Measurements from ENCODE around the gene DUOXA1.

The DUOXA1 gene

GRCh38 chr15:45138814-45139765, 9.4 kb upstream of the DUOXA1 start (continued):
- no peak for TF ChIP-seq CREB5 (CRISPR knock-in tag; IDR thresholded peaks at IDR 0.05; ENCODE audit: low read depth)
- TF ChIP-seq TOX (CRISPR knock-in tag; IDR thresholded peaks at IDR 0.05; ENCODE audit: borderline replicate concordance) = no peak
- TF ChIP-seq PPARA (CRISPR knock-in tag; IDR thresholded peaks at IDR 0.05; ENCODE audit: borderline replicate concordance) = no peak
- TF ChIP-seq GLIS3 (CRISPR knock-in tag; IDR thresholded peaks at IDR 0.05) = no peak
- TF ChIP-seq POU6F1 (CRISPR knock-in tag; IDR thresholded peaks at IDR 0.05; ENCODE audit: borderline replicate concordance, low read depth) = no peak
- TF ChIP-seq, protein P1, sequence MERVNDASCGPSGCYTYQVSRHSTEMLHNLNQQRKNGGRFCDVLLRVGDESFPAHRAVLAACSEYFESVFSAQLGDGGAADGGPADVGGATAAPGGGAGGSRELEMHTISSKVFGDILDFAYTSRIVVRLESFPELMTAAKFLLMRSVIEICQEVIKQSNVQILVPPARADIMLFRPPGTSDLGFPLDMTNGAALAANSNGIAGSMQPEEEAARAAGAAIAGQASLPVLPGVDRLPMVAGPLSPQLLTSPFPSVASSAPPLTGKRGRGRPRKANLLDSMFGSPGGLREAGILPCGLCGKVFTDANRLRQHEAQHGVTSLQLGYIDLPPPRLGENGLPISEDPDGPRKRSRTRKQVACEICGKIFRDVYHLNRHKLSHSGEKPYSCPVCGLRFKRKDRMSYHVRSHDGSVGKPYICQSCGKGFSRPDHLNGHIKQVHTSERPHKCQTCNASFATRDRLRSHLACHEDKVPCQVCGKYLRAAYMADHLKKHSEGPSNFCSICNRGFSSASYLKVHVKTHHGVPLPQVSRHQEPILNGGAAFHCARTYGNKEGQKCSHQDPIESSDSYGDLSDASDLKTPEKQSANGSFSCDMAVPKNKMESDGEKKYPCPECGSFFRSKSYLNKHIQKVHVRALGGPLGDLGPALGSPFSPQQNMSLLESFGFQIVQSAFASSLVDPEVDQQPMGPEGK (CRISPR knock-in tag; IDR thresholded peaks at IDR 0.05; ENCODE audit: borderline replicate concordance) = no peak
- TF ChIP-seq ESRRG (CRISPR knock-in tag; IDR thresholded peaks at IDR 0.05) = no peak

DNA sequence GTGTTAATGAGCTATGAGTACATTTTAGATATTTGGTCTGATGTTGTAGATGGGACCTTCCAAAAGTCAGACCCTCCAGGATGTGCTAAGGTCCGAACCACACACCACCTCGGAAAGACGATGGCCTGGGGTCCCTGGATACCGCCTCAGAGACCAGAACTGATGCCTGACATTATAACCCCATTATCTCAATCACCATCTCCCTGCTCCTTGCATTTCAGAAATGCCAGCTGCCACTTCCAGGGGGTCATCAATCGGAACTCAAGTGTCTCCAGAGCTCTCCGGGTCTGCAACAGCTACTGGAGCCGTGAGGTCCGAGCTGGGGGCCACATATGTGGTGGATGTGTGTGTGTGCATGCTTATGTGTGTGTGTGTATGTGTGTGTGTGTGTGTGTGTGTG, 8.0 kb upstream of the DUOXA1 start:
- TF ChIP-seq POU6F1 (CRISPR knock-in tag; IDR thresholded peaks at IDR 0.05; ENCODE audit: borderline replicate concordance, low read depth) (no peak), ZNF70 (CRISPR knock-in tag; IDR thresholded peaks at IDR 0.05) (no peak), GLIS3 (CRISPR knock-in tag; IDR thresholded peaks at IDR 0.05) (no peak), CREB5 (CRISPR knock-in tag; IDR thresholded peaks at IDR 0.05; ENCODE audit: low read depth) (no peak), SNAI2 (CRISPR knock-in tag; IDR thresholded peaks at IDR 0.05) (no peak), BACH2 (CRISPR knock-in tag; IDR thresholded peaks at IDR 0.05; ENCODE audit: borderline replicate concordance) (no peak), TCF4 (CRISPR knock-in tag; IDR thresholded peaks at IDR 0.05; ENCODE audit: borderline replicate concordance) (no peak), ZC3H10 (CRISPR knock-in tag; IDR thresholded peaks at IDR 0.05) (no peak)
- TF ChIP-seq, protein P2, sequence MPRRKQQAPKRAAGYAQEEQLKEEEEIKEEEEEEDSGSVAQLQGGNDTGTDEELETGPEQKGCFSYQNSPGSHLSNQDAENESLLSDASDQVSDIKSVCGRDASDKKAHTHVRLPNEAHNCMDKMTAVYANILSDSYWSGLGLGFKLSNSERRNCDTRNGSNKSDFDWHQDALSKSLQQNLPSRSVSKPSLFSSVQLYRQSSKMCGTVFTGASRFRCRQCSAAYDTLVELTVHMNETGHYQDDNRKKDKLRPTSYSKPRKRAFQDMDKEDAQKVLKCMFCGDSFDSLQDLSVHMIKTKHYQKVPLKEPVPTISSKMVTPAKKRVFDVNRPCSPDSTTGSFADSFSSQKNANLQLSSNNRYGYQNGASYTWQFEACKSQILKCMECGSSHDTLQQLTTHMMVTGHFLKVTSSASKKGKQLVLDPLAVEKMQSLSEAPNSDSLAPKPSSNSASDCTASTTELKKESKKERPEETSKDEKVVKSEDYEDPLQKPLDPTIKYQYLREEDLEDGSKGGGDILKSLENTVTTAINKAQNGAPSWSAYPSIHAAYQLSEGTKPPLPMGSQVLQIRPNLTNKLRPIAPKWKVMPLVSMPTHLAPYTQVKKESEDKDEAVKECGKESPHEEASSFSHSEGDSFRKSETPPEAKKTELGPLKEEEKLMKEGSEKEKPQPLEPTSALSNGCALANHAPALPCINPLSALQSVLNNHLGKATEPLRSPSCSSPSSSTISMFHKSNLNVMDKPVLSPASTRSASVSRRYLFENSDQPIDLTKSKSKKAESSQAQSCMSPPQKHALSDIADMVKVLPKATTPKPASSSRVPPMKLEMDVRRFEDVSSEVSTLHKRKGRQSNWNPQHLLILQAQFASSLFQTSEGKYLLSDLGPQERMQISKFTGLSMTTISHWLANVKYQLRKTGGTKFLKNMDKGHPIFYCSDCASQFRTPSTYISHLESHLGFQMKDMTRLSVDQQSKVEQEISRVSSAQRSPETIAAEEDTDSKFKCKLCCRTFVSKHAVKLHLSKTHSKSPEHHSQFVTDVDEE (CRISPR knock-in tag; IDR thresholded peaks at IDR 0.05) = no peak
- ATAC-seq = no peak

DNA sequence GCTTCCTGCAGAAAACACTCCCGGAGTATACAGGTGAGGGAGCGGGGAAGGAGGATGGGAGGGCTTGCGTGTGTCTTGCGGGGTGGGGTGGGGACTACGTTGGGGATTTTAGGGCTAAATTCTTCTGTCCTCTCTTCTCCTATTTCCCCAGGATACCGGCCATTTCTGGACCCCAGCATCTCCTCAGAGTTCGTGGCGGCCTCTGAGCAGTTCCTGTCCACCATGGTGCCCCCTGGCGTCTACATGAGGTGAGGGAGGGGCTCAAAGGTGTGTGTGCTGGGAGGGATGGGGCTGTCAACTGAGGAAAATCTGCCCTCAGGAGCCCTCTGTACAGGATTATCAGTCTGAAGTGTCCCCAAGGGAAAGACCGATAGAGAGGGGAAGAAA, 6.7 kb upstream of the DUOXA1 start:
- ATAC-seq = no peak
- TF ChIP-seq, protein P1 (CRISPR knock-in tag; IDR thresholded peaks at IDR 0.05; ENCODE audit: borderline replicate concordance) = no peak
- TF ChIP-seq ARNTL (CRISPR knock-in tag; IDR thresholded peaks at IDR 0.05; ENCODE audit: borderline replicate concordance, low read depth) (no peak), GLIS3 (CRISPR knock-in tag; IDR thresholded peaks at IDR 0.05) (no peak), RARB (CRISPR knock-in tag; IDR thresholded peaks at IDR 0.05) (no peak), ZFP3 (CRISPR knock-in tag; IDR thresholded peaks at IDR 0.05) (no peak), TCF4 (CRISPR knock-in tag; IDR thresholded peaks at IDR 0.05; ENCODE audit: borderline replicate concordance) (no peak), PPARA (CRISPR knock-in tag; IDR thresholded peaks at IDR 0.05; ENCODE audit: borderline replicate concordance) (no peak), CSRNP3 (CRISPR knock-in tag; IDR thresholded peaks at IDR 0.05) (no peak)
- TF ChIP-seq, protein P2 (CRISPR knock-in tag; IDR thresholded peaks at IDR 0.05) = no peak

Measured in SK-N-SH treated with all-trans-retinoic acid at 6 μM for 48 hours (cell line).